Endodermal cell (in vitro differentiated cells): ENCODE results near the gene GIMAP1. TPM values are rescaled to one million over a fixed set of nuclear protein-coding genes. Genes with fewer than 3 reads are reported as not detected.

ENCODE experiments used
- DNase-seq: peaks from one replicate; pipeline ENCODE4 v3.0.0-alpha.2; 2017
- H3K27ac ChIP-seq: 2 replicates; pipeline ENCODE4 v1.5.1; 2013; ENCODE audit warnings: mild to moderate bottlenecking, low read depth, low read length, moderate library complexity
- H3K27me3 ChIP-seq: 2 replicates; pipeline ENCODE4 v1.6.1; 2013; ENCODE audit warnings: mild to moderate bottlenecking, low read length, moderate library complexity; ENCODE audit not compliant: insufficient read depth, control insufficient read depth, poor library complexity, severe bottlenecking
- H3K36me3 ChIP-seq: 2 replicates; pipeline ENCODE4 v1.7.0; 2013; ENCODE audit warnings: mild to moderate bottlenecking, low read length, moderate library complexity; ENCODE audit not compliant: control insufficient read depth, insufficient read depth
- H3K4me1 ChIP-seq: one replicate; pipeline ENCODE4 v1.7.0; 2013; ENCODE audit warnings: low read length; ENCODE audit not compliant: control insufficient read depth, insufficient read depth
- H3K4me3 ChIP-seq: 2 replicates; pipeline ENCODE4 v1.5.1; 2013; ENCODE audit warnings: mild to moderate bottlenecking, low read length, moderate library complexity
- H3K9ac ChIP-seq: 2 replicates; pipeline ENCODE4 v1.6.1; 2013; ENCODE audit warnings: mild to moderate bottlenecking, low read length, moderate library complexity; ENCODE audit not compliant: poor library complexity, severe bottlenecking; ENCODE audit errors: extremely low read depth
- H3K9me3 ChIP-seq: 2 replicates; pipeline ENCODE4 v1.6.1; 2013; ENCODE audit warnings: mild to moderate bottlenecking, low read length, moderate library complexity; ENCODE audit not compliant: control insufficient read depth
- H3K27ac Mint-ChIP-seq: 2 replicates; pipeline ENCODE4 v1.8.0; 2020; ENCODE audit warnings: mixed read lengths
- H3K27me3 Mint-ChIP-seq: 2 replicates; pipeline ENCODE4 v1.8.0; 2021; ENCODE audit warnings: mild to moderate bottlenecking, mixed read lengths; ENCODE audit not compliant: insufficient read depth
- H3K36me3 Mint-ChIP-seq: 2 replicates; pipeline ENCODE4 v1.8.0; 2020; ENCODE audit warnings: low read depth, mixed read lengths
- H3K4me1 Mint-ChIP-seq: 2 replicates; pipeline ENCODE4 v1.8.0; 2020; ENCODE audit warnings: mixed read lengths
- H3K4me3 Mint-ChIP-seq: 2 replicates; pipeline ENCODE4 v1.8.0; 2020; ENCODE audit warnings: mild to moderate bottlenecking, moderate library complexity, mixed read lengths
- H3K9me3 Mint-ChIP-seq: 2 replicates; pipeline ENCODE4 v1.8.0; 2020; ENCODE audit warnings: mild to moderate bottlenecking, mixed read lengths
- WGBS, 2 experiments: methylation state at CpG; one replicate each; pipeline versions ENCODE4 v1.1.5 to v1.1.7; 2013; ENCODE audit warnings: missing lambda C conversion rate in 2 of 2, mixed read lengths in 1 of 2; ENCODE audit not compliant: insufficient coverage in 1 of 2, insufficient read length in 1 of 2; 5-methylcytosine and 5-hydroxymethylcytosine counted together
- total RNA-seq, 2 donors: library from RNA; stranded (reverse); fragmentation: NEBNext Ultra II Directional in 1 of 2; extraction: Animal tissue kit (Norgen Biotek cat#: 25700) in 1 of 2; gene quantifications; 2 replicates in 1 of 2; 3 replicates in 1 of 2; pipeline ENCODE4 v1.2.1, GENCODE V29; 2021
- TF ChIP-seq, protein P1 (sequence below): fragments of 200-600 bp; sonication (generic); conservative IDR thresholded peaks from 2 replicates; pipeline ENCODE4 v1.5.0; 2021; ENCODE audit warnings: antibody characterized with exemption, mild to moderate bottlenecking

The GIMAP1 gene
- total RNA-seq, 2 donors from 2014 or later: not detected

GRCh38 chr7:150695654-150696053 is 20.8 kb upstream of the GIMAP1 start:
- Histone ChIP-seq H3K27ac (no peak overlapping the region), H3K9me3 (no peaks in the 10 kb centered on the region), H3K4me1 (no peaks in the 10 kb centered on the region), H3K9ac (no peak overlapping the region), H3K36me3 (no peaks in the 10 kb centered on the region), H3K4me3 (no peak overlapping the region), H3K27me3 (peaks cover 8% of the 10 kb centered on the region)
- Mint-ChIP-seq H3K36me3 (no peaks in the 10 kb centered on the region), H3K27me3 (peaks cover 42% of the 10 kb centered on the region), H3K4me3 (no peak overlapping the region), H3K9me3 (peaks cover 10% of the 10 kb centered on the region), H3K27ac (no peak overlapping the region), H3K4me1 (no peaks in the 10 kb centered on the region)
- 83 to 100% methylated on average over 1 to 2 of the region's 2 CpGs for WGBS, 2 experiments
- TF ChIP-seq, protein P1, sequence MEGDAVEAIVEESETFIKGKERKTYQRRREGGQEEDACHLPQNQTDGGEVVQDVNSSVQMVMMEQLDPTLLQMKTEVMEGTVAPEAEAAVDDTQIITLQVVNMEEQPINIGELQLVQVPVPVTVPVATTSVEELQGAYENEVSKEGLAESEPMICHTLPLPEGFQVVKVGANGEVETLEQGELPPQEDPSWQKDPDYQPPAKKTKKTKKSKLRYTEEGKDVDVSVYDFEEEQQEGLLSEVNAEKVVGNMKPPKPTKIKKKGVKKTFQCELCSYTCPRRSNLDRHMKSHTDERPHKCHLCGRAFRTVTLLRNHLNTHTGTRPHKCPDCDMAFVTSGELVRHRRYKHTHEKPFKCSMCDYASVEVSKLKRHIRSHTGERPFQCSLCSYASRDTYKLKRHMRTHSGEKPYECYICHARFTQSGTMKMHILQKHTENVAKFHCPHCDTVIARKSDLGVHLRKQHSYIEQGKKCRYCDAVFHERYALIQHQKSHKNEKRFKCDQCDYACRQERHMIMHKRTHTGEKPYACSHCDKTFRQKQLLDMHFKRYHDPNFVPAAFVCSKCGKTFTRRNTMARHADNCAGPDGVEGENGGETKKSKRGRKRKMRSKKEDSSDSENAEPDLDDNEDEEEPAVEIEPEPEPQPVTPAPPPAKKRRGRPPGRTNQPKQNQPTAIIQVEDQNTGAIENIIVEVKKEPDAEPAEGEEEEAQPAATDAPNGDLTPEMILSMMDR: no peak
- DNase-seq: no peak

DNA sequence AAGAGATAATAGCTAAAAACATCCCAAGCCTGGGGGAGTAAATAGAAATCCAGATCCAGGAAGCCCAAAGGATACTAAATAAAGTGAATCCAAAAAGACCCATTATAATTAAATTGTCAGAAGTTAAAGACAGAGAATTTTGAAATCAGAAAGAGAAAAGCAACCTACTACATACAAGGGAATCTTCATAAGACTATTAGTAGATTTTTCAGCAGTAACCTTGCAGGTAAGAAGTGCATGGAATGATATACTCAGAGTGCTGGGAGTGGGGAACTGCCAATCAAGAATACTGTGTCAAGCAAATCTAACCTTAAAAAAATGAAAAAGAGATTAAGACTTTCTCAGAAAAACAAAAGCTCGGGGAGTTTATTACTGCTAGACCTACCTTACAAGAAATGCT is 13.2 kb upstream of the GIMAP1 start:
- H3K9me3 Mint-ChIP-seq: peaks cover 56% of the 10 kb centered on the region
- Histone ChIP-seq H3K4me3 (no peak overlapping the region), H3K4me1 (no peaks in the 10 kb centered on the region), H3K9me3 (peaks cover 32% of the 10 kb centered on the region), H3K36me3 (no peaks in the 10 kb centered on the region), H3K9ac (no peak overlapping the region), H3K27ac (no peak overlapping the region), H3K27me3 (no peaks in the 10 kb centered on the region)
- H3K27me3 Mint-ChIP-seq: peaks cover 7% of the 10 kb centered on the region
- H3K27ac Mint-ChIP-seq: no peak overlapping the region
- no peaks in the 10 kb centered on the region for H3K4me1 Mint-ChIP-seq
- H3K36me3 Mint-ChIP-seq: no peaks in the 10 kb centered on the region
- 71% methylated on average over 1 of the region's 1 CpG; no CpG with 5 or more reads in 1 of the 2 experiments for WGBS, 2 experiments
- H3K4me3 Mint-ChIP-seq: no peak overlapping the region
- TF ChIP-seq, protein P1: no peak
- DNase-seq: no peak

- no peaks in the 10 kb centered on the region for H3K9me3 ChIP-seq
- no peak overlapping the region for H3K27ac ChIP-seq
- DNase-seq: no peak
- H3K36me3 ChIP-seq: no peaks in the 10 kb centered on the region
- WGBS, 2 experiments: 63 to 87% methylated on average over 4 of the region's 4 CpGs
- H3K36me3 Mint-ChIP-seq: no peaks in the 10 kb centered on the region
- peaks cover 70% of the 10 kb centered on the region for H3K27me3 Mint-ChIP-seq
- no peak overlapping the region for H3K27ac Mint-ChIP-seq
- H3K9ac ChIP-seq: no peak overlapping the region
- peaks cover 49% of the 10 kb centered on the region for H3K27me3 ChIP-seq
- TF ChIP-seq, protein P1: no peak
- H3K4me1 ChIP-seq: no peaks in the 10 kb centered on the region
- no peaks in the 10 kb centered on the region for H3K4me1 Mint-ChIP-seq
- no peak overlapping the region for H3K4me3 Mint-ChIP-seq
- no peak overlapping the region for H3K4me3 ChIP-seq
- H3K9me3 Mint-ChIP-seq: peaks cover 13% of the 10 kb centered on the region
These were observed 1.1 kb upstream of the GIMAP1 start for GRCh38 chr7:150715293-150715692.
